Activated gamma-delta T cell treated with anti-CD3 and anti-CD28 coated beads, Interleukin-2, amount 50 U/mL, for 16 hours (primary cell): ENCODE data around the gene CEP97.
A peak's percentile ranks its signal among the peaks of the same experiment; 100 is the strongest.
"Not testable (repeated sequence)": the region's sequence is repeated elsewhere in the genome, so short reads cannot be mapped to it uniquely, and the experiment has no call there.

Experiments used
- DNase-seq: peaks from one replicate; pipeline ENCODE4 v3.0.0-alpha.2; 2020; ENCODE audit warnings: low read depth

The CEP97 gene

GRCh38 chr3:101701696-101702634 is 22.4 kb upstream of the CEP97 start:
- DNase-seq: no peak

DNA sequence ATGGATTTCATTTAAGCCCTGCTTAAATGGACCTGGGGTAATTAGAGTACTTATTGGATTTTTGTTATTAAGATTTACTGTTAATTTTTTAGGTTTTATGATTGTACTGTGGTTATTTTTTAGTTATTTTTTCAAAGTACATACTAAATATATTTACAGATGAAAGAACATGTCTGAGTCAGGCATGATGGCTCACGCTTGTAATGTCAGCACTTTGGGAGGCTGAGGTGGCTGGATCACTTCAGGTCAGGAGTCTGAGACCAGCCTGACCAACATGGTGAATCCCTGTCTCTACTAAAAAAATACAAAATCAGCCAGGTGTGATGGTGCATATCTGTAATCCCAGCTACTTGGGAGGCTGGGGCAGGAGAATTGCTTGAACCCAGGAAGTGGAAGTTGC is 21.7 kb upstream of the CEP97 start:
- DNase-seq: no peak

DNA sequence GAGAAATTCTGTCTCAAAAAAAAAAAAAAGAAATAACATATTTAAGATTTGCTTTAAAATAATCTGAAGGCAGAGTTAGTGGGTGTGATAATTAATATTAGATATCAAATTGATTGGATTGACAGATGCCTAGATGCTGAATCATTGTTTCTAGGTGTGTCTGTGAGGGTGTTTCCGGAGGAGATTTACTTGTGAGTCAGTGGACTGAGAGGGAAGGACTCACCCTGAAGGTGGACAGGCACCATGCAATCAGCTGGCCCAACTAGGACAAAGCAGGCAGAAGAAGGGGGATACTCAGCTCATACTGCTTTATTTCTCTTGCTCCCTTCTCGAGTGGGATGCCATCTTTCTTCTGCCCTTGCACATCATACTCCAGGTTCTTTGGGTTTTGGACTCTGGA is 21.2 kb upstream of the CEP97 start:
- no peak for DNase-seq

- not testable (repeated sequence) for DNase-seq
Observed at GRCh38 chr3:101704639-101705038, 19.8 kb upstream of the CEP97 start.

DNA sequence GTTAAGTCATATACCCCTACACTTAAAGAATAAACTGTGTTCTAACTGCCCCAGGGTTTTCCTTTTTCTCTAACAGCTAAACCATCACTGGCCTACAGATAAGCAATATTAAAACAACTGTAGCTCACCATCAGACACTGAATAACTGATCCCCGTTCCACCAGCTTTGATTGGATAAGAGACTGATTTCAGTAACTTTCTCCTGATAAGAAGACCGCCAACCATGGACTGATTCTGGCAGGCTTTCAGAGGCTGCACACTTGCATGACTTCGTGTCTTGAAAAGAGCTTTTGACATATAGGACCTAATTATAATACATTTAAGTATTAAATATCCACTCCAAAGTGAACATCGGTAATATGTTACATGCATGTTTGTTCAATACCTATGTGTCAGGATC is 15.3 kb upstream of the CEP97 start:
- DNase-seq: no peak

DNA sequence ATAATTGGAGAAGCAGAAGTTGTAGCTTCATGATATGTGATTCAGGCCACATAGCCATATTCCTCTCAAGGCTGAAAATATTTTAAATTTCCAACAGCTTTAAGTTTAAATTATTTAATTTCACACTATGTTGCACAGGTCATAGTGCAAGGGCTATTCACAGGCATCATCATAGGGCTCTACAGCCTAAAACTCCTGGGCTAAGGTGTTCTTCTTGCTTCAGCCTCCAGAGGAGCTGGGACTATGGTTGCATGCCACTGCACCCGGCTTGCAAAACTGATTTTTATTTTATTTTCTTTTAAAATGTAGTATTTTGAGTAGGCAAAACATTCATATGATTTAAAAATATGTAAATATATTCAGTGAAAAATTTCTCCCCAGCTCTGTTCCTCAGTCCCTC is 6.0 kb upstream of the CEP97 start:
- no peak for DNase-seq

- no peak for DNase-seq
Observed at GRCh38 chr3:101719604-101720185, 4.7 kb upstream of the CEP97 start.

DNA sequence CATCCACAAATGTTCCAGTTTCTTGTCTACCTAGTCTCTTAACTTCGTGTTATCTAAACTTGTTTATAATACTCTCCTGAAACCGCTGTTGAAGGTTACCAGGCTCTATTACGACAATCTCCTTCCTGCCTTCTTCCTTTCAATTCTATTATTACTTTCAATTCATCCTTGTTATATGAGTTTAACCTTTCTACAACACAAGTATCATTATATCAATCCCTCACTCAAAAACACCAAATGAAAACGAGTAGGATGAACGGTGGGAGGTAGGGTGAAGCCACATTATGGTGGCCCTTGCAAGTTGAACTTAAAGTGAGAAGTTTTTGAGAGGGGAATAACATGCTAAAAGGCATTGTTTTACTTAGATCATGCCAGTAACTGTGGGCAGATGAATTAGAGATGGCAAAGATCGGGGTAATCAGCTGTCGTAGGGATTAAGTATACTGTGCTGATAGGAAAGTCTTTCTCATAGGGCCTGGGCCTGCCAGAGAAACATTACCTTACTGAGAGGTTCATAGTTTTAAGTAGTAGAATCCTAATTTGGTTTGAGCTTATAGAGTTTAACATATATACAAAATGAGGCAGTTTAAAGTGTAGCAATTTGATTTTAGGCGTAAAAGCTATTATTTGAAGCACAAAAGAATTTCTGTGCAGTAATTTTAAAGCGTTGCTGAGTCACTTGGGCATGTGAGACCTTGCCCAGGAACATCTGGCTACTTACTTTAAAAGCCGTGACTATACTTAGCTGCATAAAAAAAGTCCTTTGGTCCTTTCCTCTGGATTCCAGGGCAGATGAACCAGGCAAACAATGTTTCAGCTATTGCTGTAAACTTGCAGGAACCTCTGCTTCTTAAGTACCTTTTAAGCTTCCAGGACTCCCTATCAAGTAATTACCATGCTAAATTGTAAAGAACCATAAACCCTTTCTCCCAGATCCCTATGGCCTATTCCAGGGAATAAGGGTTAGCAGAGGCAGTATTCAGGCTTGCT is 3.3 kb upstream of the CEP97 start:
- no peak for DNase-seq

- DNase-seq: no peak
Observed at GRCh38 chr3:101722394-101723173, 1.8 kb upstream of the CEP97 start.

DNA sequence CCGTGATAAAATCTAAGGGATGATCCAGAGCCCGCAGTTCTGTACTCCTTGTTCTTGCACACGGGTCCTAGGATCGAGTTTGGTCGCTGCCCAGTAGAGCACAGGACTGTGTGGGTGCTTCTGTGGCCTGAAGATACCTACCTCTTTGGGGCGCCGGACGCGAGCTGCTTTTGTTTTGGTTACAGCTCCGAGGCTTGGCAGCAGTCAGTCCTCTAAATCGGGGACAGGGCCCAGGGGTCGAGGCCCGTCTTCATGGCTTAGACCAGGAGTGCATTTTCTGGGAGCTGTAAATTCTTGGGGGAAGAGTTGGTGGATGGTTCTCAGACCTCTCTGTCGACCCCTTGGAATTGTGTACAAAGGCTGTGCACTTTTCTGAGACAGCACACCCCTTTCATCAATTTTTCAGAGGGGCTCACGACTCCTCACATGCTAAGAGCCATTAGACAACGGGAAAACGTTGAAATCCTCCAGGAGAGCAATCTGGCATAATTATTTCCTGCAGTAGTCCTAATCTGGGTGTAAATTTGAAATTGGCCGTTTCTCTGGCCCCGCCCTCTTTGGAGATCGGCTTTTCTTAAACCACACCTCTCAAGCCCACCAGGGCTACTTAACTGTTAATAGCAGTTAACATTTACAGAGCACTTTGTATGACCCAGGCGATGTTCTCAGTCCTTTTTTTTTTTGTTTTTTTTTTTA is 928 bp downstream of the CEP97 start:
- DNase-seq: peak; percentile 9

- DNase-seq: no peak
Observed at GRCh38 chr3:101725890-101726275, 1.5 kb downstream of the CEP97 start.

DNA sequence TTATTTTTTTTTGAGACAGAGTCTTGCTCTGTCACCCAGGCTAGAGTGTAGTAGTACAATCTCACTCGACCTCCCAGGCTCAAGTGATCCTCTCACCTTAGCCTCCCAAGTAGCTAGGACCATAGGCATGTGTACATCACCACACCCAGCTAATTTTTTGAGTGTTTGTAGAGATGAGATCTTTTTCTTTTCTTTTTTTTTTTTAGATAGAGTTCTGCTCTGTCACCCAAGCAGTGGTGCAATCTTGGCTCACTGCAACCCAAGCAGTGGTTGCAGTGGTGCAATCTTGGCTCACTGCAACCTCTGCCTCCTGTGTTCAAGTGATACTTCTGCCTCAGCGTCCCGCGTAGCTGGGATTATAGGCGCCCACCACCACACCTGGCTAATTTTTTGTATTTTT is 5.2 kb downstream of the CEP97 start:
- DNase-seq: no peak

DNA sequence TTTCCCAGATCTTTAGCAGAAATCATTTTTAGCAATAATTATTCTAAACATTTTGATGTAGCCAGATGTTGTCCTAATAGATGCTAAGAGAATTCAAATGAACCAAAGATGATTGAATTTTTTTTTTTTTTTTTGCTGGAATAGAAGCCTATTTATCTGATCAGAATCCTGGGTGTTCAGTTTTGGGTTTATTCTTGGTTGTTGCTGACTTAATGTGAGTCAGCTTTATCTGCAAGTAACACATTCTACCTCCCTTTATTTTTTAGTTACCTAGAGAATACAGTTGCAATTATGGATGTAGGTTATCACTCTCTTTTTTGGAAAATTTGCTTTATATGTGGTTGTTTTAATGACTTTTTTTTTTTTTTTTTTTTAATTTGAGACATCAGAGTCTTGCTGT is 6.4 kb downstream of the CEP97 start:
- no peak for DNase-seq

DNA sequence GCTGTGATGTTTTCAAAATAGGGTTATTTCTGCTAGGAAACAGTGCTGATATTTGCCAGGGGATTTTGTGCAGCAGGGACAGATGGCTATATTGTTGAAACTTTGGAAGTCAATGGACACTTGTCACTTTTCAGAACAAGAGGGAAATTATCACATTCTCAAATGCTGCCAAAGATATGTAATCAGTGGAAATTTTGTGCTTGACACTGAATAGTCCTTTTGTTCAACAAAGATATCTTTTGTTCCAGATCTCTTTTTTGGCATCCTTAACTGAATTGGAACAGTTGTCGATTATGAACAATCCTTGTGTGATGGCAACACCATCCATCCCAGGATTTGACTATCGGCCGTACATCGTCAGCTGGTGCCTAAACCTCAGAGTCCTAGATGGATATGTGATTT is 7.8 kb downstream of the CEP97 start:
- DNase-seq: no peak

GRCh38 chr3:101735833-101736232 is 11.4 kb downstream of the CEP97 start:
- no peak for DNase-seq

- DNase-seq: not testable (repeated sequence)
Observed at GRCh38 chr3:101741914-101742313, 17.5 kb downstream of the CEP97 start.

DNA sequence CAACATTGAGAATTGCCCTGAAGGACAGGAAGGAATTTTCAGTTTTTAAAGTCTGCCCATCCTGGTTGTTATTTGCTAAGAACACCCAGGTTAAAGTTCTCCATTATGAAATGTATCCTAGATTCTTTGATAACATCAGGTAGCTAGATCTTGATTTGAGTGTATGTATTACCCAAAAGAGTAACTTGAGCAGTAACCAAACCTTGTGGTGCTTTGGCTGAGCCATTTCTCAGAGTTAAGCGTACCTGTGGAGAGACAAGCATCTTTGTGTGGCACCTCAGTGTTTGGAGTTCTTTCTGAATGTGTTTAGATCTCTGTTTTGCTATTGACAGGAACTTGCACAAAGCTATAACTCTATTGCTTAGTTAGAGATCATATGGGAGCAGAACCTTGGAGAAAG is 20.4 kb downstream of the CEP97 start:
- no peak for DNase-seq

GRCh38 chr3:101745934-101746333 is 21.5 kb downstream of the CEP97 start:
- DNase-seq: not testable (repeated sequence)

DNA sequence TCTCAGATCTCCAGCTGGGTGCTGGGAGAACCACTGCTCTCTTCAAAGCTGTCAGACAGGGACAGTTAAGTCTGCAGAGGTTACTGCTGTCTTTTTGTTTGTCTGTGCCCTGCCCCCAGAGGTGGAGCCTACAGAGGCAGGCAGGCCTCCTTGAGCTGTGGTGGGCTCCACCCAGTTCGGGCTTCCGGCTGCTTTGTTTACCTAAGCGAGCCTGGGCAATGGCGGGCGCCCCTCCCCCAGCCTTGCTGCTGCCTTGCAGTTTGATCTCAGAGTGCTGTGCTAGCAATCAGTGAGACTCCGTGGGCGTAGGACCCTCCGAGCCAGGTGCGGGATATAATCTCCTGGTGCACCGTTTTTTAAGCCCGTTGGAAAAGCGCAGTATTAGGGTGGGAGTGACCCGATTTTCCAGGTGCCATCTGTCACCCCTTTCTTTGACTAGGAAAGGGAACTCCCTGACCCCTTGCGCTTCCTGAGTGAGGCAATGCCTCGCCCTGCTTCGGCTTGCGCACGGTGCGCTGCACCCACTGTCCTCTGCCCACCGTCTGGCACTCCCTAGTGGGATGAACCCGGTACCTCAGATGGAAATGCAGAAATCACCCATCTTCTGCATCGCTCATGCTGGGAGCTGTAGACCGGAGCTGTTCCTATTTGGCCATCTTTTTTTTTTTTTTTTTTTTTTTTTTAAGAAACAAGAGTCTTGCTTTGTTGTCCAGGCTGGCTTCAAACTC is 29.1 kb downstream of the CEP97 start:
- not testable (repeated sequence) for DNase-seq

DNA sequence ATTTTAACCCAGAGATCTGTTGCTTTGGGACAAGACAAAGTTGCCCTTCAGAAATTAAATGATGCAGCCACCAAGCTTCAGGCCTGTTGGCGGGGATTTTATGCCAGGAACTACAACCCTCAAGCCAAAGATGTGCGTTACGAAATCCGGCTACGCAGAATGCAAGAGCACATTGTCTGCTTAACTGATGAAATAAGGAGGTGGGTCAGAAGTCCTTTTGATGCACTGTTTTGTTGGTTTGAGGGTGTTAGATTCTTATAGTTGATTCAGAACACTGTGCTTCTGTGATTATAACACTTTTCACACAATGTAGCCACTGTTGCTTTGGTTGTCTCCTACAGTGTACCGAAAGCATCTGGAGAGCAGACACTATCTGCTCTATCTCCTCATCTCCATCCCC is 33.8 kb downstream of the CEP97 start:
- DNase-seq: no peak
